Upper lobe of right lung (tissue), 1 donor: ENCODE data around the gene ZNF319. TPM values are rescaled to one million over a fixed set of nuclear protein-coding genes. Genes with fewer than 3 reads are reported as not detected.
A peak's percentile ranks its signal among the peaks of the same experiment; 100 is the strongest.

ENCODE experiments used
- ATAC-seq: fragments of 200-7000 bp; cut with Tn5 transposase; one replicate; pipeline ENCODE4 v1.9.1; 2020; ENCODE audit warnings: mild to moderate bottlenecking, moderate library complexity
- DNase-seq: peaks from one replicate; pipeline ENCODE4 v3.0.0-alpha.2; 2020
- H3K27ac ChIP-seq: fragments of 200-600 bp; one replicate; pipeline ENCODE4 v1.8.0; 2022
- H3K27me3 ChIP-seq: fragments of 200-600 bp; one replicate; pipeline ENCODE4 v1.8.0; 2022; ENCODE audit warnings: mild to moderate bottlenecking
- H3K36me3 ChIP-seq: fragments of 200-600 bp; one replicate; pipeline ENCODE4 v1.8.0; 2022
- H3K4me1 ChIP-seq: fragments of 200-600 bp; one replicate; pipeline ENCODE4 v1.8.0; 2022
- H3K4me3 ChIP-seq: fragments of 200-600 bp; one replicate; pipeline ENCODE4 v1.8.0; 2022; ENCODE audit warnings: mild to moderate bottlenecking
- H3K9me3 ChIP-seq: fragments of 200-600 bp; one replicate; pipeline ENCODE4 v1.8.0; 2022
- intact Hi-C: fragments of 100-400 bp; cut with DNase I; formaldehyde crosslinking; loops from one replicate; pipeline ENCODE4 v1.11.0; 2022
- total RNA-seq: library from RNA; stranded (reverse); fragmentation: NEBNext Ultra II Directional; extraction: Animal tissue kit (Norgen Biotek cat#: 25700); gene quantifications from one replicate; pipeline ENCODE4 v1.2.1, GENCODE V29; 2021
- TF ChIP-seq, protein P1 (sequence below): fragments of 200-600 bp; IDR thresholded peaks from one replicate; pipeline ENCODE4 v1.8.0; 2022; ENCODE audit warnings: antibody characterized with exemption
- donor health status: DM: no; HTN: yes; CAD: no; lungs with severe emphysema.

ZNF319 gene
- total RNA-seq, 1 donor from 2014 or later: 10.6 TPM

DNA sequence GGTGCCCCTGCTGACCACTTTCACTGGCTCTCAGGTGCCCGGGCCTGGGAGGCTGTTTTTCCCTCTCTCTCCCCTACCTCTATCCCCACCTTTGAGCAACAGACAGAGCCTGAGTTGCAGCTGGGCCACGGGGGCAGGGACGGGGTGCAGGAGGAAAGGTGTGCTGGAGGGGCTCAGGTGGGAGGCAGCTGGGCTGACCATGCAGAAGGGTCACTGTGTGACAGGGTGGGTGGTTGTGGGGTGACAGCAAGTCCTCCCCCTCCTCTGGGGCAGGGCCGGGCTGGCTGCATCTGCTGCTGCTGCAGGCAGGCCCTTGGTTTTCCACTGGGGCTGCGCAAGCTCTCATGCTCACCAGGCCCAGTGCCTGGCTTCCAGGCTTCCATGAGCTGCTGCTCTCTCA is 6.6 kb downstream of the ZNF319 start:
- H3K27ac ChIP-seq: no peak overlapping the region

DNA sequence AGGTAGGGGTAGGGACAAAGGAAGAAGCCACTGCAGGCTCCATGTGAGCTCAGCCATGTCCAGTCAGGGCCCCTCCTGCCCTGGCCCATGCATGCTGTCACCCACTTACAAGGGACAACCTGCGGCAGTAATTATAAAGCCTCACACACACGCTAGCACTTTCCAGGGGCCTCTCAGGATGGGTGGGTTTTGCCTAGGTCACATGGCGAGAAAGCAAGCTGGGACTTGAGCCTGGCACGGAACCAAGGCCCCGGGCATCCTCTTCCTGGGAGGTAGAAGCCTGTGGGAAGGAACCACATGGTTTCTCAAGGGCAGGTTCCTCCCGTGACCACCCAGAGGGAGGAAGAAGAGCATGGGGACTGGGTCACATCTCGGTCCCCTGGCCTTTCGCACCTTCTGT is 7.0 kb downstream of the ZNF319 start:
- Histone ChIP-seq H3K9me3 (no peaks in the 10 kb centered on the region), H3K4me3 (no peak overlapping the region), H3K27me3 (no peaks in the 10 kb centered on the region), H3K36me3 (peaks cover 23% of the 10 kb centered on the region), H3K27ac (peak overlapping the region; percentile 60), H3K4me1 (peaks cover 28% of the 10 kb centered on the region)
- intact Hi-C loops: no loop called here
- DNase-seq (no peak), ATAC-seq (peak; percentile 1)
- TF ChIP-seq, protein P1, sequence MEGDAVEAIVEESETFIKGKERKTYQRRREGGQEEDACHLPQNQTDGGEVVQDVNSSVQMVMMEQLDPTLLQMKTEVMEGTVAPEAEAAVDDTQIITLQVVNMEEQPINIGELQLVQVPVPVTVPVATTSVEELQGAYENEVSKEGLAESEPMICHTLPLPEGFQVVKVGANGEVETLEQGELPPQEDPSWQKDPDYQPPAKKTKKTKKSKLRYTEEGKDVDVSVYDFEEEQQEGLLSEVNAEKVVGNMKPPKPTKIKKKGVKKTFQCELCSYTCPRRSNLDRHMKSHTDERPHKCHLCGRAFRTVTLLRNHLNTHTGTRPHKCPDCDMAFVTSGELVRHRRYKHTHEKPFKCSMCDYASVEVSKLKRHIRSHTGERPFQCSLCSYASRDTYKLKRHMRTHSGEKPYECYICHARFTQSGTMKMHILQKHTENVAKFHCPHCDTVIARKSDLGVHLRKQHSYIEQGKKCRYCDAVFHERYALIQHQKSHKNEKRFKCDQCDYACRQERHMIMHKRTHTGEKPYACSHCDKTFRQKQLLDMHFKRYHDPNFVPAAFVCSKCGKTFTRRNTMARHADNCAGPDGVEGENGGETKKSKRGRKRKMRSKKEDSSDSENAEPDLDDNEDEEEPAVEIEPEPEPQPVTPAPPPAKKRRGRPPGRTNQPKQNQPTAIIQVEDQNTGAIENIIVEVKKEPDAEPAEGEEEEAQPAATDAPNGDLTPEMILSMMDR: no peak

More for the DNA sequence above, 6.6 kb downstream of the ZNF319 start:
- DNase-seq (peak; percentile 65), ATAC-seq (no peak)
- intact Hi-C loops: no loop called here
- no peaks in the 10 kb centered on the region for H3K9me3 ChIP-seq
- no peaks in the 10 kb centered on the region for H3K27me3 ChIP-seq
- TF ChIP-seq, protein P1: no peak
- H3K4me1 ChIP-seq: peaks cover 33% of the 10 kb centered on the region
- no peak overlapping the region for H3K4me3 ChIP-seq
- peaks cover 23% of the 10 kb centered on the region for H3K36me3 ChIP-seq

DNA sequence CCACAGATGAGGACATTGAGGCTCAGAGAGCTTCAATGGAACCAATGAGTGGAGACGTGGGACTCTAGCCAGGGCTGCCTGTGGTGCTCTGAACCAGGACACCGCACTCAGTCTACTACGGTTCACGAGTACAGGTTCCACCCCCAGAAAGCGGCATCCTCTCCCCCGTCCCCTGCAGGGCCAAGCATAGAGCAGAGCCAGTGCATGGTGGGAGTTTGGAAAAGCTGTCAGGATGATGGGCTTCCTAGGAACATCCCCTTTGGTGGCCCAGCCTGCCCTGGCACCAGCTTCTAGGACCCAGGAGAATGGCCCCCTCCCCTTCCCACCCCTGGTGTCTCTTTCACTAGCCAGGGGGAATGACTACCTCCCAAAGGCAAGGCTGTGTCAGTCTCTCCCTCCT is 8.4 kb downstream of the ZNF319 start:
- peak overlapping the region; percentile 42 for H3K27ac ChIP-seq
- intact Hi-C loops: no loop called here
- H3K9me3 ChIP-seq: no peaks in the 10 kb centered on the region
- peaks cover 14% of the 10 kb centered on the region for H3K36me3 ChIP-seq
- H3K4me1 ChIP-seq: peaks cover 21% of the 10 kb centered on the region
- DNase-seq (peak; percentile 59), ATAC-seq (no peak)
- TF ChIP-seq, protein P1: no peak
- no peak overlapping the region for H3K4me3 ChIP-seq
- no peaks in the 10 kb centered on the region for H3K27me3 ChIP-seq

DNA sequence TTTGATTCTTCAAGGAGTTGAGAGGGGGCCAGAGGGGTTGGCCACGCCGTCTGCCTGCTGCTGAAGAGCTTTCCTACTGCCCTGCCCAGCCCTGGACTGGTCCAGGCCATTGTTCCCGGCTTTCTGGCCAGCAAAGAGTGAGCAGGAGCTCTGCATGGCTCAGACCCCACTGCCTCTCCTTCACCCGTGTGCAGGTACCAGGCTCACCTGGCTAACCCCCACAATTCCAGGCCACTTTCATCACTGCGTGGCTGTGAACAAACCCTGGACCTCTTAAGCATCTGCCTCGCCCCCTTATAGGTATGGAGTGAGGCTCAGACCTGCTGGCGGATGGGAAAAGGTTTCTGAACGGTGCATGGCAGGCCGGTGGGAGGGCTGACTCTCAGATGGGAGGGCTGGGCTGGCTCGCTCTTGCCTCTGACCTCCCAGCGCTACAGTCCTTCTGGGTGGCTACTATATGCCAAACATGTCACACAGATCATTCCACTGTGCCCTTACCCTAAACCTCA is 8.9 kb downstream of the ZNF319 start:
- Histone ChIP-seq H3K36me3 (peaks cover 9% of the 10 kb centered on the region), H3K9me3 (no peaks in the 10 kb centered on the region), H3K27me3 (no peaks in the 10 kb centered on the region), H3K4me1 (peaks cover 21% of the 10 kb centered on the region), H3K4me3 (no peak overlapping the region), H3K27ac (peak overlapping the region; percentile 42)
- DNase-seq (no peak), ATAC-seq (no peak)
- TF ChIP-seq, protein P1: no peak
- intact Hi-C loops: no loop called here

DNA sequence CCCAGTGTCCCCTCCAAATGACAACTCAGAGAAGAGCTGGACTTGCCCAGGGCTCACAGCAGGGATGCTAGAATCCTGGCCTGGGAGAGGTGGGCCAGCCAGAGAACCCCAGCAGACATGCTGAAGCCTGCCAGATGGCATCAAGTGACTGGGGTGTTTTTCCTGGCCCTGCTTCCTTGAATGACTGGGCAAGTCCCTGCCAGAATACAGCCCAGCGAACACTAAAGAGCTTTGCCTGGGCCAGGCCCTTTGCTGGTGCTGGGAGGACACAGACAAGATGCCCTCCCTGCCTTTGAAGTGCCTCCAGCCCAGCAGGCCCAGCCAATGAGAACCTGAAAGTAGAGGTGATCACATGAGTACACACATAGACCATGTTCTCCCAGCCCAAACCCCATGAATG is 11.5 kb downstream of the ZNF319 start:
- no peak overlapping the region for H3K4me3 ChIP-seq
- peaks cover 8% of the 10 kb centered on the region for H3K4me1 ChIP-seq
- intact Hi-C loops: no loop called here
- DNase-seq (no peak), ATAC-seq (no peak)
- TF ChIP-seq, protein P1: no peak
- no peaks in the 10 kb centered on the region for H3K9me3 ChIP-seq
- H3K27me3 ChIP-seq: no peaks in the 10 kb centered on the region
- no peaks in the 10 kb centered on the region for H3K36me3 ChIP-seq
- no peak overlapping the region for H3K27ac ChIP-seq
